ENCODE data around the gene CCR8. TPM values are rescaled to one million over a fixed set of nuclear protein-coding genes. Genes with fewer than 3 reads are reported as not detected.
"Not testable (repeated sequence)": the region's sequence is repeated elsewhere in the genome, so short reads cannot be mapped to it uniquely, and the experiment has no call there.

Gene CCR8
- total RNA-seq, 1 donor, result not detected

- TF ChIP-seq, protein P1, sequence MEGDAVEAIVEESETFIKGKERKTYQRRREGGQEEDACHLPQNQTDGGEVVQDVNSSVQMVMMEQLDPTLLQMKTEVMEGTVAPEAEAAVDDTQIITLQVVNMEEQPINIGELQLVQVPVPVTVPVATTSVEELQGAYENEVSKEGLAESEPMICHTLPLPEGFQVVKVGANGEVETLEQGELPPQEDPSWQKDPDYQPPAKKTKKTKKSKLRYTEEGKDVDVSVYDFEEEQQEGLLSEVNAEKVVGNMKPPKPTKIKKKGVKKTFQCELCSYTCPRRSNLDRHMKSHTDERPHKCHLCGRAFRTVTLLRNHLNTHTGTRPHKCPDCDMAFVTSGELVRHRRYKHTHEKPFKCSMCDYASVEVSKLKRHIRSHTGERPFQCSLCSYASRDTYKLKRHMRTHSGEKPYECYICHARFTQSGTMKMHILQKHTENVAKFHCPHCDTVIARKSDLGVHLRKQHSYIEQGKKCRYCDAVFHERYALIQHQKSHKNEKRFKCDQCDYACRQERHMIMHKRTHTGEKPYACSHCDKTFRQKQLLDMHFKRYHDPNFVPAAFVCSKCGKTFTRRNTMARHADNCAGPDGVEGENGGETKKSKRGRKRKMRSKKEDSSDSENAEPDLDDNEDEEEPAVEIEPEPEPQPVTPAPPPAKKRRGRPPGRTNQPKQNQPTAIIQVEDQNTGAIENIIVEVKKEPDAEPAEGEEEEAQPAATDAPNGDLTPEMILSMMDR (IDR thresholded peaks at IDR 0.05; ENCODE audit: insufficient read depth, low read length), result no peak
Observed at GRCh38 chr3:39302178-39302577, 27.3 kb upstream of the CCR8 start.

DNA sequence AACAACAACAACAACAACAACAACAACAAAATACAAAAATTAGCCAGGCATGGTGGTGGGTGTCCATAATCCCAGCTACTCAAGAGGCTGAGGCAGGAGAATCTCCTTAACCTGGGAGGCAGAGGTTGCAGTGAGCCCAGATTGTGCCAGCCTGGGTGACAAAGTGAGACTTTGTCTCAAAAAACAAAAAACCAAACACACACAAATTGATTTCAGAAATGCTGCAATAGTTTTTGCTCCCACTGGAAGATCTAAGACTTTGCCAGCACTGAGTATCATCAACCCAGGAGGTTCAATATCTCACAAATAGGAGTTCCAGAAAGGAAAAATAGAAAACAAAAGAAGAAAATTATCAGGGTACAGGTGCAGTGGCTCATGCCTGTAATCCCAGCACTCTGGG lies 16.2 kb upstream of the CCR8 start:
- H3K4me3 ChIP-seq (ENCODE audit: low read depth, low read length), result no peak overlapping the region
- DNase-seq (ENCODE audit: low read depth), result no peak
- TF ChIP-seq, protein P1 (IDR thresholded peaks at IDR 0.05; ENCODE audit: insufficient read depth, low read length), result no peak

More at GRCh38 chr3:39302178-39302577, 27.3 kb upstream of the CCR8 start:
- DNase-seq (ENCODE audit: low read depth), result no peak
- H3K4me3 ChIP-seq (ENCODE audit: low read depth, low read length), result no peak overlapping the region

GRCh38 chr3:39315420-39315819 lies 14.1 kb upstream of the CCR8 start:
- TF ChIP-seq, protein P1 (IDR thresholded peaks at IDR 0.05; ENCODE audit: insufficient read depth, low read length), result no peak
- DNase-seq (ENCODE audit: low read depth), result no peak
- no peak overlapping the region for H3K4me3 ChIP-seq (ENCODE audit: low read depth, low read length)

DNA sequence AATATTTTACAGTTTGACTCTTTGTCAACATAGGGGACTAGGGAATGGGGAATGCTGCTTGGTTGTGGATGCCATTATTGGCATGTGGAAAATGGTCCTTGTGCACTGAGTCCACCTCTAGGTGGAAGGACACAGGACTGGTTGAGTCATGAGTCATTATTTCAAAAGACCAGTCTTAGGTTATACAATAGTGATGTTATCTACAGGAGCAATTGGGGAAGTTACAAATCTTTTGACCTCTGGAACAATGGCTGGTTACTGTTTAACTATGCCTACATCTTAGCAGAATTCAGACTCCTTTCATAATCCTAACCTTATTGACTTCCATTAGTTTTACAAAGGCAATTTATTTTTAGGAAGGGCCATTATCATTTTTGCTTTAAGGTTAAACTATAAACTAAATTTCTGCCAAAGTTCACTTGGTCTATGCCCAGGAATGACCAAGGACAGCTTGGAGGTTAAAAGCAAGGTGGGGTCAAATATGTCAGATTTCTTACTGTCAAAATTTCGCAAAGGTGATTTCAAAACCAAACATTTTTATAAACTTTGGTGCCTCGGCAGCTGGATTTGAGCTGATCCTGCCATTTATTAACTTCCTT lies 11.8 kb upstream of the CCR8 start:
- H3K4me3 ChIP-seq (ENCODE audit: low read depth, low read length), result no peak overlapping the region
- DNase-seq (ENCODE audit: low read depth), result no peak
- TF ChIP-seq, protein P1 (IDR thresholded peaks at IDR 0.05; ENCODE audit: insufficient read depth, low read length), result no peak

- H3K4me3 ChIP-seq (ENCODE audit: low read depth, low read length), result no peak overlapping the region
- no peak for DNase-seq (ENCODE audit: low read depth)
- TF ChIP-seq, protein P1 (IDR thresholded peaks at IDR 0.05; ENCODE audit: insufficient read depth, low read length), result no peak
Observed at GRCh38 chr3:39318301-39318700, 11.2 kb upstream of the CCR8 start.

DNA sequence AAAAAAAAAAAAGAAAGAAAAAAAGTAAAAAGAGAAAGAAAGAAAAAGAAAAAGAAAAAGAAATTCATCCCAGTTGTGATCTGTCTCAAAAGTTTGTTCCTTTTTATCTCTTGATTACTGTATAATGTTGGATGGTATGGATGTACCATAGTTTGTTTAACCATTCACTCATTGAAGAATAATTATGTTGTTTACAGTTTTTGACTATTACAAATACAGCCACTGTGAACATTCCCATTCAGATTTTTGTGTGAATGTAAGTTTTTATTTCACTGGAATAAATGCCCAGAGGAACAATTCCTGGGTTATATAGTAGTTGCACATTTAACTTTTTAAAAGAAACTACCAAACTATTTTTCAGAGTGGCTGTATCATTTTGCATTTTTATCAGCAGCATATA lies 10.3 kb upstream of the CCR8 start:
- TF ChIP-seq, protein P1 (IDR thresholded peaks at IDR 0.05; ENCODE audit: insufficient read depth, low read length), result no peak
- no peak for DNase-seq (ENCODE audit: low read depth)
- H3K4me3 ChIP-seq (ENCODE audit: low read depth, low read length), result no peak overlapping the region

- not testable (repeated sequence) for H3K4me3 ChIP-seq (ENCODE audit: low read depth, low read length)
- peak; percentile 4 for DNase-seq (ENCODE audit: low read depth)
Observed at GRCh38 chr3:39321574-39321983, 7.9 kb upstream of the CCR8 start.

- H3K4me3 ChIP-seq (ENCODE audit: low read depth, low read length); DNase-seq (ENCODE audit: low read depth): not testable (repeated sequence)
Observed at GRCh38 chr3:39322209-39322715, 7.2 kb upstream of the CCR8 start.
